IMR-90 (cell line): Measurements from ENCODE around the gene NECTIN4.

Source experiments
- CTCF ChIP-seq: conservative IDR thresholded peaks from 2 replicates; pipeline ENCODE4 v1.5.1; 2012; ENCODE audit warnings: mild to moderate bottlenecking, low read depth, low read length, improper control_type of control experiment
- ELK1 ChIP-seq: fragments of 150-350 bp; IDR thresholded peaks from 2 replicates; pipeline ENCODE4 v1.6.1; 2016; ENCODE audit warnings: low read depth, mild to moderate bottlenecking, low read length, moderate library complexity, borderline replicate concordance
- FOS ChIP-seq: fragments of 150-350 bp; IDR thresholded peaks from 2 replicates; pipeline ENCODE4 v1.6.1; 2016; ENCODE audit warnings: low read depth, low read length
- NFE2L2 ChIP-seq: fragments of 150-350 bp; IDR thresholded peaks from 2 replicates; pipeline ENCODE4 v1.6.1; 2016; ENCODE audit warnings: low read depth, mild to moderate bottlenecking, low read length
- POLR2A ChIP-seq: IDR thresholded peaks from 2 replicates; pipeline ENCODE4 v1.6.1; 2012; ENCODE audit warnings: mild to moderate bottlenecking, low read depth, low read length
- RFX5 ChIP-seq: IDR thresholded peaks from 2 replicates; pipeline ENCODE4 v1.8.0; 2012; ENCODE audit warnings: low read depth, mild to moderate bottlenecking, low read length, moderate library complexity
- USF2 ChIP-seq: fragments of 150-350 bp; IDR thresholded peaks from 2 replicates; pipeline ENCODE4 v1.6.1; 2017; ENCODE audit warnings: mild to moderate bottlenecking, antibody characterized with exemption, low read length, low read depth

- TF ChIP-seq NFE2L2 = no peak
- TF ChIP-seq CTCF = no peak
- TF ChIP-seq FOS = no peak
- no peak for TF ChIP-seq ELK1
- no peak for TF ChIP-seq RFX5
- no peak for TF ChIP-seq POLR2A
- no peak for TF ChIP-seq USF2
These were observed 16.5 kb downstream of the NECTIN4 start for GRCh38 chr1:161072751-161073449.
